Measurements from ENCODE around the gene GALNT18.

The GALNT18 gene

GRCh38 chr11:11349106-11349825 lies 272.5 kb downstream of the GALNT18 start:
- TF ChIP-seq CTCF (conservative IDR thresholded peaks at IDR 0.05) (no peak), ZFX (IDR thresholded peaks at IDR 0.05) (no peak)
- H3K27ac ChIP-seq: no peak overlapping the region

GRCh38 chr11:11348303-11348702 lies 273.5 kb downstream of the GALNT18 start:
- H3K27ac ChIP-seq: no peak overlapping the region
- TF ChIP-seq CTCF (conservative IDR thresholded peaks at IDR 0.05) (no peak), ZFX (IDR thresholded peaks at IDR 0.05) (no peak)

GRCh38 chr11:11347592-11347991 lies 274.2 kb downstream of the GALNT18 start:
- TF ChIP-seq ZFX (IDR thresholded peaks at IDR 0.05): no peak
- no peak overlapping the region for H3K27ac ChIP-seq

- TF ChIP-seq ZFX (IDR thresholded peaks at IDR 0.05): no peak
- no peak for TF ChIP-seq CTCF (conservative IDR thresholded peaks at IDR 0.05)
- no peak overlapping the region for H3K27ac ChIP-seq
Measured at GRCh38 chr11:11346303-11346702, 275.5 kb downstream of the GALNT18 start.

GRCh38 chr11:11345099-11345498 lies 276.7 kb downstream of the GALNT18 start:
- H3K27ac ChIP-seq: peak overlapping the region; percentile 17
- TF ChIP-seq ZFX (IDR thresholded peaks at IDR 0.05) (no peak), CTCF (conservative IDR thresholded peaks at IDR 0.05) (no peak)

- TF ChIP-seq ZFX (IDR thresholded peaks at IDR 0.05) (no peak), CTCF (conservative IDR thresholded peaks at IDR 0.05) (no peak)
- no peak overlapping the region for H3K27ac ChIP-seq
Measured at GRCh38 chr11:11344045-11344444, 277.8 kb downstream of the GALNT18 start.

- no peak for TF ChIP-seq ZFX (IDR thresholded peaks at IDR 0.05)
- no peak for TF ChIP-seq CTCF (conservative IDR thresholded peaks at IDR 0.05)
- H3K27ac ChIP-seq: no peak overlapping the region
Measured at GRCh38 chr11:11338304-11338703, 283.5 kb downstream of the GALNT18 start.

- no peak for TF ChIP-seq ZFX (IDR thresholded peaks at IDR 0.05)
- TF ChIP-seq CTCF (conservative IDR thresholded peaks at IDR 0.05): no peak
- H3K27ac ChIP-seq: no peak overlapping the region
Measured at GRCh38 chr11:11336664-11337063, 285.1 kb downstream of the GALNT18 start.
